Neural cell (in vitro differentiated cells): ENCODE results near the gene RPAP2. TPM values are rescaled to one million over a fixed set of nuclear protein-coding genes. Genes with fewer than 3 reads are reported as not detected.

Experiments used
- H2AFZ ChIP-seq: fragments of 200-600, 300-800 bp; sonication (generic), shearing (Covaris generic); 2 replicates; pipeline ENCODE4 v1.6.0; 2014; ENCODE audit warnings: low read depth, mild to moderate bottlenecking, antibody characterized with exemption, low read length, moderate library complexity
- H3F3A ChIP-seq: fragments of 200-600 bp; shearing (Covaris generic); 2 replicates; pipeline ENCODE4 v1.6.1; 2016; ENCODE audit warnings: mild to moderate bottlenecking, moderate library complexity, mixed read lengths, antibody characterized with exemption, low read length; ENCODE audit not compliant: insufficient read depth, poor library complexity, severe bottlenecking
- H3K27ac ChIP-seq: fragments of 200-600, 300-800 bp; sonication (generic), shearing (Covaris generic); 2 replicates; pipeline ENCODE4 v1.5.1; 2014; ENCODE audit warnings: mild to moderate bottlenecking, low read length, moderate library complexity
- H3K27me3 ChIP-seq: fragments of 300-800, 200-600 bp; sonication (generic), shearing (Covaris generic); 2 replicates; pipeline ENCODE4 v1.6.0; 2014; ENCODE audit warnings: mild to moderate bottlenecking, low read depth, low read length, moderate library complexity; ENCODE audit not compliant: insufficient read depth
- H3K36me3 ChIP-seq: fragments of 300-800, 200-600 bp; sonication (generic), shearing (Covaris generic); 2 replicates; pipeline ENCODE4 v1.5.1; 2014; ENCODE audit warnings: mild to moderate bottlenecking, antibody characterized with exemption, low read length, moderate library complexity; ENCODE audit not compliant: insufficient read depth
- H3K4me2 ChIP-seq: fragments of 300-800, 200-600 bp; sonication (generic), shearing (Covaris generic); 2 replicates; pipeline ENCODE4 v1.6.0; 2014; ENCODE audit warnings: mild to moderate bottlenecking, low read length
- H3K4me3 ChIP-seq: fragments of 300-800, 200-600 bp; sonication (generic), shearing (Covaris generic); 2 replicates; pipeline ENCODE4 v1.5.1; 2014; ENCODE audit warnings: mild to moderate bottlenecking, low read length, moderate library complexity
- H3K79me2 ChIP-seq: fragments of 200-600 bp; shearing (Covaris generic); replicated peaks from 2 replicates; pipeline ENCODE4 v1.6.0; 2014; ENCODE audit warnings: mild to moderate bottlenecking, low read length, moderate library complexity; ENCODE audit not compliant: insufficient read depth
- H3K9ac ChIP-seq: fragments of 300-800, 200-600 bp; sonication (generic), shearing (Covaris generic); 2 replicates; pipeline ENCODE4 v1.6.1; 2016; ENCODE audit warnings: mild to moderate bottlenecking, low read length, mixed read lengths
- H3K9me2 ChIP-seq: fragments of 200-600 bp; shearing (Covaris generic); 2 replicates; pipeline ENCODE4 v1.6.1; 2016; ENCODE audit warnings: mild to moderate bottlenecking, low read length, mixed read lengths; ENCODE audit not compliant: insufficient read depth
- H3K9me3 ChIP-seq: fragments of 200-600, 300-800 bp; sonication (generic), shearing (Covaris generic); 2 replicates; pipeline ENCODE4 v1.6.1; 2016; ENCODE audit warnings: mild to moderate bottlenecking, mixed run types, low read length, moderate library complexity, mixed read lengths
- H4K20me1 ChIP-seq: fragments of 200-600 bp; shearing (Covaris generic); 2 replicates; pipeline ENCODE4 v1.6.1; 2016; ENCODE audit warnings: mild to moderate bottlenecking, mixed run types; ENCODE audit not compliant: insufficient read depth
- CTCF ChIP-seq: fragments of 450-650 bp; IDR thresholded peaks from 2 replicates; pipeline ENCODE4 v1.5.1; 2014; ENCODE audit warnings: antibody characterized with exemption, mild to moderate bottlenecking, moderate library complexity; ENCODE audit not compliant: poor library complexity, severe bottlenecking
- EP300 ChIP-seq: fragments of 450-650 bp; conservative IDR thresholded peaks from 2 replicates; pipeline ENCODE4 v1.6.1; 2014; ENCODE audit warnings: antibody characterized with exemption, mild to moderate bottlenecking, moderate library complexity; ENCODE audit not compliant: poor library complexity, severe bottlenecking
- EZH2 ChIP-seq: fragments of 200-600, 300-800 bp; shearing (Covaris generic), sonication (generic); IDR thresholded peaks from 2 replicates; pipeline ENCODE4 v1.6.1; 2014; ENCODE audit warnings: antibody characterized with exemption, low read length, borderline replicate concordance, mild to moderate bottlenecking; ENCODE audit not compliant: insufficient read depth, poor library complexity, severe bottlenecking
- MXI1 ChIP-seq: fragments of 450-650 bp; conservative IDR thresholded peaks from 2 replicates; pipeline ENCODE4 v1.6.1; 2014; ENCODE audit warnings: antibody characterized with exemption, mild to moderate bottlenecking; ENCODE audit not compliant: poor library complexity, severe bottlenecking
- POLR2AphosphoS5 ChIP-seq: IDR thresholded peaks from 2 replicates; pipeline ENCODE4 v1.6.1; 2012
- RAD21 ChIP-seq: fragments of 450-650 bp; conservative IDR thresholded peaks from 2 replicates; pipeline ENCODE4 v1.6.1; 2014; ENCODE audit warnings: antibody characterized with exemption, mild to moderate bottlenecking, moderate library complexity
- REST ChIP-seq: IDR thresholded peaks from 2 replicates; pipeline ENCODE4 v1.6.1; 2012; ENCODE audit warnings: borderline replicate concordance
- SMC3 ChIP-seq: fragments of 450-650 bp; conservative IDR thresholded peaks from 2 replicates; pipeline ENCODE4 v1.6.1; 2014; ENCODE audit warnings: antibody characterized with exemption, mild to moderate bottlenecking, moderate library complexity; ENCODE audit not compliant: poor library complexity
- TAF1 ChIP-seq: IDR thresholded peaks from 2 replicates; pipeline ENCODE4 v1.6.1; 2012; ENCODE audit warnings: low read depth
- polyA plus RNA-seq: library from polyadenylated mRNA; depleted of rRNA; stranded (reverse); fragments of >200 nt; gene quantifications from 2 replicates; pipeline ENCODE4 v1.2.3, GENCODE V29; 2014

Gene RPAP2
- polyA plus RNA-seq, 1 donor from 2014 or later: 9.3 TPM

DNA sequence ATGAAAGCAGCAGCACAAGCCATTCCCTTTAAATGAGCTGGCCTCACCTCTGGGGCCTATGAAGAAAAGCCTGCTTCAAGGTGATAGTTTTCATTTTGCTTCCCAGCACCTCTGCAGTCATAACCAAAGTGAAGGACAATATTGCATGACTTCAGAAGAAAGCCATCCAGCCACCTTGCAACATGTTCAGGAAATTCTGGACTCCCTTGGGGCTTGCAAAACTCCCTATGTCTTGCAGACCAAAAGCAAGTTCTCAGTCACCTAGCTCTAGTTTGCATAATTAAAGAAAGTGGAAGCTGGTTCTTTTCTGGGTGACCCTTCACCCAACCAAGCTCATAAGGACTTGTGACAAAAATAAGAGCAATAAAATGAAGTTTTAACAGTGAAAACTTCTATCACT lies 100.2 kb downstream of the RPAP2 start:
- Histone ChIP-seq H3K9me2 (no peaks in the 10 kb centered on the region), H2AFZ (no peak overlapping the region), H3K79me2 (no peaks in the 10 kb centered on the region), H3K4me3 (no peak overlapping the region), H3F3A (no peaks in the 10 kb centered on the region), H3K9ac (no peak overlapping the region), H3K4me2 (no peak overlapping the region), H3K36me3 (no peaks in the 10 kb centered on the region), H3K27ac (no peak overlapping the region), H3K27me3 (no peaks in the 10 kb centered on the region), H4K20me1 (no peaks in the 10 kb centered on the region), H3K9me3 (peaks cover 4% of the 10 kb centered on the region)
- no peak for TF ChIP-seq EZH2

DNA sequence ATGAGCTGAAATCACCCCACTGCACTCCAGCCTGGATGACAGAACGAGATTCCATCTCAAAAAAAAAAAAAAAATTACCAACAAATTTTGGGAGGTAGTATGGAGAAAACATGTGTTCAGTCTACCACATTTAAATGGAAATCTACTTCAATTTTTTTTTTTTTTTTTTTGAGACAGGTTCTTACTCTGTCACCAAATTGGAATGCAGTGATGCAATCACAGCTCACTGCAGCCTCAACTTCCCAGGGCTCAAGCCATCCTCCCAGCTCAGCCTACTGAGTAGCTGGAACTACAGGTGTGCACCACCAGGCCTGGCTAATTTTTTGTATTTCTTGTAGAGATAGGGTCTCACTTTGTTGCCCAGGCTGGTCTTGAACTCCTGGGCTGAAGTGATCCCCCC lies 105.8 kb downstream of the RPAP2 start:
- no peak overlapping the region for H3K27ac ChIP-seq
- no peaks in the 10 kb centered on the region for H3K79me2 ChIP-seq
- no peaks in the 10 kb centered on the region for H3F3A ChIP-seq
- no peak for TF ChIP-seq REST
- no peak for TF ChIP-seq MXI1
- no peak for TF ChIP-seq POLR2AphosphoS5
- TF ChIP-seq EZH2: no peak
- TF ChIP-seq RAD21: no peak
- no peak for TF ChIP-seq TAF1
- no peak for TF ChIP-seq EP300
- no peak for TF ChIP-seq CTCF
- no peak for TF ChIP-seq SMC3
- H3K9me3 ChIP-seq: peaks cover 4% of the 10 kb centered on the region
- H3K4me3 ChIP-seq: no peak overlapping the region
- no peak overlapping the region for H3K4me2 ChIP-seq
- no peaks in the 10 kb centered on the region for H3K27me3 ChIP-seq
- no peak overlapping the region for H2AFZ ChIP-seq
- no peaks in the 10 kb centered on the region for H4K20me1 ChIP-seq
- no peaks in the 10 kb centered on the region for H3K9me2 ChIP-seq
- no peak overlapping the region for H3K9ac ChIP-seq
- no peaks in the 10 kb centered on the region for H3K36me3 ChIP-seq

- Histone ChIP-seq H3K9me2 (no peaks in the 10 kb centered on the region), H4K20me1 (no peaks in the 10 kb centered on the region), H3K9ac (no peak overlapping the region), H3K9me3 (no peaks in the 10 kb centered on the region), H3K36me3 (no peaks in the 10 kb centered on the region), H3F3A (no peaks in the 10 kb centered on the region), H3K4me3 (no peak overlapping the region), H2AFZ (no peak overlapping the region), H3K27me3 (no peaks in the 10 kb centered on the region), H3K27ac (no peak overlapping the region), H3K79me2 (no peaks in the 10 kb centered on the region), H3K4me2 (no peak overlapping the region)
- TF ChIP-seq SMC3 (no peak), TAF1 (no peak), REST (no peak), CTCF (no peak), POLR2AphosphoS5 (no peak)
These were observed 110.0 kb downstream of the RPAP2 start for GRCh38 chr1:92408825-92409224.
